Activated CD8-positive, alpha-beta memory T cell treated with anti-CD3 and anti-CD28 coated beads, Interleukin-2, amount 50 U/mL, for 24 hours (primary cell): Measurements from ENCODE around the gene FDXR.

ENCODE experiments used
- DNase-seq: peaks from one replicate; pipeline ENCODE4 v3.0.0-alpha.2; 2020; ENCODE audit errors: extremely low read depth

Gene FDXR

GRCh38 chr17:74858672-74859458 lies 13.9 kb downstream of the FDXR start:
- DNase-seq, result no peak

GRCh38 chr17:74857191-74857590 lies 15.6 kb downstream of the FDXR start:
- no peak for DNase-seq

DNA sequence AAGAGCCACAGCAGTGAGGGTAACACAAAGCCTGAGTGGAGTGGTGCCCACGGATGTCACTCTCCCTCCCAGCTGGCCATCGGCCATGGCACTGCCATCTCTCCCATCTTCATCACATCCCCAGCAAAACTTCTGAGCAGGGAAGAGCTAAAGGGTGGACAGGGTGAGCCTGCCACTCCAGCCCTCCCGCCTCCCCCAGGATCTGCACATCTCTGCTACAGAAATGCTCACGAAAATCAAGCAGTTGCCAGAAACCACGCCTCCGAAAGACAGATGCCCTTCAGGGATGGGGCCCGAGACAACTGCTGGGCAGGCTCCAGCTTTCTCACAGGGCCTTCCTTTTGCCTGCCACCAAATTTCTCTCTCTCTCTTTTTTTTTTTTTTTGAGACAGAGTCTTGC lies 16.7 kb downstream of the FDXR start:
- no peak for DNase-seq

DNA sequence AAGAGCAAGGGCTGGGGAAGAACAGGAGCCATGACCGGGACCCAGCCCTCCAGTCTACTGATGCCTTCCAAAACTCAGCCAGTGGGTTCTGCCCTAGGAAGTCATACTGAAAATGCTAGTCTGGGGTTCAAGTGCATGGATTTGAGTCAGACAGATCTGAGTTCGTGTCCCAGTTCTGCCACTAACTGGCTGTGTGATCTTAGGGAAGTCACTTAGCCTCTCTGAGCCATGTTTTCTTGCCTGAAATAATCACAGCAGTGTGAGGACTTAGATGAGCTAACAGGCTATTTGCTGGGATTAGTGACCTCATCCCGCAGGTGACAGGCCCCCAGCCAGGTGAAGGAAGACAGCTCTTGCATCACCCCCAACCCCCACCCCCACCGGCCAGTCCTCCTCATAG lies 17.5 kb downstream of the FDXR start:
- no peak for DNase-seq

DNA sequence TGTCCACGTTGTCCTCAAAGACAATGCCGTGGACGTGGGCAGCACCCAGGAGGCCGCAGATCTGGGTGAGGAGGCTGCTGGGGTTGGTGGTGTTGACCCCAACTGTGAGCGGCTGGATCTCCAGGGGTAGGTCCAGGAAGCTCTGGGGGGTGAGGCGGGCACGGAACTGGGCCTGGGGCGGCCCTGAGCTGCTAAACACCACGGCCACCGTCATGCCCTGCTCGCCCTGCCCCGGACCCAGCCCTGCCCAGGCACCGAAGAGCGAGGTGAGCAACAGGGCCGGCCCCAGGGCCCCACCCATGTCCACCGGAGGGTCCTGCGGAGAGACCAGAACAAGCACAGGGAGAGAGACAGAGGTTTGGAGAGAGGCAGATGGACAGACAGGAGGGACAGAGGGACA lies 18.0 kb downstream of the FDXR start:
- no peak for DNase-seq

DNA sequence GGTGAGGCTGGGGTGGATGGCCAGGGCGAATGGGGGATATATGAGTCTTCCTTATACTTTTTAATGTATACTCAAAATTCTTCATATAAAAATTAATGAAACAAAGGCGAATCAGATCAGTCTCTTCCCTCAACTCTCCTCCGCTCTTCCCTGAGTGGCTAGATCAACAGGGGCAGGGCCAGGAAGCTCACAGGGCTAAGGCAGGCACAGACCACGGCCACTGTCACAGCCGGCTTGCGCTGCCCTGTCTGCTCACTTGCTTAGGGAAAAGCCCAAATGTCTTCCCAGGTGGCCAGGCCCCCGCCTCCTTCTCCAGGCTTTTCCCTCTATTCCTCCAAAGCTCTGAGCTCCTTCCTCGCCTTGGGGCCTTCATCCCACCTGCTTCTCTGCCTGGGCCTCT lies 19.1 kb downstream of the FDXR start:
- no peak for DNase-seq

DNA sequence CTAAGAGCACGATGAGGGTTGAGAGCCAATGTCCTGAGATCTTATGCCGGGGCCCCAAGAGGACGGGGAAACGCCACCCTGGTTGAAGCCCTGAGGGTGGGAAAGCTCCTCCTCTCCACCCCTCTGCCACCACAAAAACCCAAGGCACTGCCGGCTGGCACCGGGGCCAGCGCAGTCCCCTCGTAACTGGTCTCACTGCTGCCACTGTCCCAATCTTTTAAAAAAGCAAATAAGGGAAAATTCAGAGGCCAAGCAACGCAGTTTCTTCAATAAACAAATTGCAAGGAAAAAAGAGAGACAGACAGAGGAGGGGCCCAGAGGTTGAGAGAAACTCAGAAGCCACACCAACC lies 19.8 kb downstream of the FDXR start:
- DNase-seq, result no peak

DNA sequence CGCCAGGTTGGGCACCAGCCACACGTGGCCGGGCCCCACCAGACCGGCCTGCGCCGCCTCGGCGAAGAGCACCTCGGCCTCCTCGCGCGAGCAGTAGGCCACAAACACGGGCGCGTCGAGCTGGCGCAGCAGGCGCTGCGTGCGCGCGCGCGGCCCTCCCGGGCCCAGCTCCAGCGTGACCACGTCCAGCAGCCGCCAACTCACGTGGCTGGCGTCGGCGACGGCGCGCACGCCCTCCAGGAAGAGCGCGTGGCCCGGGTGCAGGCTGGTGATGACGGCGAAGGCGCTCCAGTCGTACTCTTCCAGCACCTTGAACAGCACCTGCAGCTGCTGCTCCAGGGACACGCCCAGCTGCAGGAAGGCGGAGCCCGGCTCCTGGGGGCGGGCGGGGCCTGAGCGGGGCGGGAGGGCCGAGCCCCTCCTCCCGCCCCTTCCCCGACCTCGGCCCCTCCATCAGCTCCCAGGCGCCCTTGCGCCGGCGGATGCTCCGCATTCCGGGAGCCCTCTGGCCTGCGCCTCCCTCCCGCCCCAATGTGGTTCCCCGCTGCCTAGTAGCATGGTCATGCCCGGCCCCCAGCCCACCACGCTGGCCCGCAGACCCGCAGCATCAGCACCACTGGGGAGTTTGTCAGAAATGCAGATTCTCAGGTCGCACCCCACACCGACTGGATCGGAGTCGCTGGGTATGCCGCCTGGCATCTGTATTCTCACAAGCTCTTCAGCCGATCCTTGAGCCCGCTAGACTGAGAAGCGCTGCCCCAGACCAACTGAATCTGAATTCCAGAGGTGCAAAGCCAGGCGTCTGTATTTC lies 20.4 kb downstream of the FDXR start:
- peak; percentile 13 for DNase-seq

DNA sequence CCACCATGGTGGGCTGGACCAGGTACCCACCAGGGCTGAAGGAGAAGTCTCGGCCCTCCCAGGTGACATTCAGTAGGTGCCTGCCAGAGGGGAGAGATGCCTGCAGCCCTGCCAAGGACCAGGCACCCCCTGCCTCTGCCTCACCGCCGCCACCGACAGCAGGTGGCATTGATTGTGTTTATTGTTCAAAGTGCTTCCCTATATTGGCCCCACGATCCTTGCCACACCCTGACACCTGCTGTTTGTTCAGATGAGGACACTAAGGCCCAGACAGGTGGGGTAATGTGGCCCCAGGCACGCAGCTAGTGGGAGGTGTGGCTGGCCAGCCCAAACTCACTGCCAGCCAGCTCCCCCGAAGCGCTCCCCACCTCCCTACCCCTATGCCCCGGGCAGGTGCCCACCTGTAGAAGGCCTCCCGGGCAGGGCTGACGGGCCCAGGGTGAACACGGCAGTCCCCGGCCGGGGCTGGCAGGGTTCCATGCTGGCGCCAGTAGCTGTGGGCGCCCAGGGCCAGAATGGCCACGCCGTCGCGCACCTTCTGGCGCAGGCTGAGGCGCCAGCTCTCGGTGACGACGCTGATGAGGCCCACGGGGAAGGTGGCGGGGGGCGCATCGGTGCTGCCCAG lies 21.1 kb downstream of the FDXR start:
- no peak for DNase-seq

DNA sequence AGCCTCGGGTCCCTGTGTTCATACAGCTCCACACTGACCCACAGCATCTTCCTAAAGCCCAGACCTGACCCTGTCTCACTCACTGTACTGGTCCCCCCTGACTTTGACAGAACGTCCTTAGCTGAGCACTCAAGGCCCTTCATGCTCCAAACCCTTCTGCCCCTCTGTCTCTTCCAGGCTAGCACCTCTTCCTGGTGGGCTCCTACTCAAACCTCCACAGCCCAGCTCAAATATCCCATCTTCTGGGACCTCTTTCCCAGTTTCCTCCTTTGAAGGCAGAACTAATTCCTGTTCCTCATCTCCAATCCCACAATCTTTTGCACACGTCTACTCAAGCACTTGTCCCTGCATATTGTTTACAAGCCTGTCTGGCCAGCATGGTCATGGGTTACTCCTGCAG lies 21.9 kb downstream of the FDXR start:
- DNase-seq, result no peak

- DNase-seq, result no peak
These were observed 22.5 kb downstream of the FDXR start for GRCh38 chr17:74850310-74850709.

- DNase-seq, result no peak
These were observed 24.0 kb downstream of the FDXR start for GRCh38 chr17:74848656-74849399.

GRCh38 chr17:74846621-74847020 lies 26.2 kb downstream of the FDXR start:
- no peak for DNase-seq

- no peak for DNase-seq
These were observed 29.5 kb downstream of the FDXR start for GRCh38 chr17:74843352-74843627.

- DNase-seq, result no peak
These were observed 30.0 kb downstream of the FDXR start for GRCh38 chr17:74842599-74843351.

DNA sequence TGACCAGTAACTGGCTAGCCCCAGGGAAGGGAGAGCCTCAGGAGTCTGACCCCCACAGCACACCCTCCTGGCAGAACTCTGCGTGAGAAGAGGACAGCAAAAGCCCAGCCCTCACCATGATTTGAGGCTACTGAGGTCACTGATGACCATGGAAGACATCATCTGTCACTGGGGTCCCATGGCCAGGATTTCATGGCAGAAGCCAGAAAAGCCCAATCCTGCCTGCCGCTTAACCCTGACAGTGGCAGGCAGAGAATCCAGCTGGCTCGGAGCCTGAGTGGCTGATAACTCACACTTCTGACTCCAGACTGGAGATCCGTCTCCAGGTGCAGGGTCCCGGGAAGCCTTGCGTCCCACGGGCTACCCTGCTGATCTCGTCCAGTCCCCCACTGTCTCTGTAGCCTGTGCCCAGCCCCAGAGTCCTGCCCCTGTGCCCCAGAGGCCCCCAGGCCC lies 30.6 kb downstream of the FDXR start:
- no peak for DNase-seq

DNA sequence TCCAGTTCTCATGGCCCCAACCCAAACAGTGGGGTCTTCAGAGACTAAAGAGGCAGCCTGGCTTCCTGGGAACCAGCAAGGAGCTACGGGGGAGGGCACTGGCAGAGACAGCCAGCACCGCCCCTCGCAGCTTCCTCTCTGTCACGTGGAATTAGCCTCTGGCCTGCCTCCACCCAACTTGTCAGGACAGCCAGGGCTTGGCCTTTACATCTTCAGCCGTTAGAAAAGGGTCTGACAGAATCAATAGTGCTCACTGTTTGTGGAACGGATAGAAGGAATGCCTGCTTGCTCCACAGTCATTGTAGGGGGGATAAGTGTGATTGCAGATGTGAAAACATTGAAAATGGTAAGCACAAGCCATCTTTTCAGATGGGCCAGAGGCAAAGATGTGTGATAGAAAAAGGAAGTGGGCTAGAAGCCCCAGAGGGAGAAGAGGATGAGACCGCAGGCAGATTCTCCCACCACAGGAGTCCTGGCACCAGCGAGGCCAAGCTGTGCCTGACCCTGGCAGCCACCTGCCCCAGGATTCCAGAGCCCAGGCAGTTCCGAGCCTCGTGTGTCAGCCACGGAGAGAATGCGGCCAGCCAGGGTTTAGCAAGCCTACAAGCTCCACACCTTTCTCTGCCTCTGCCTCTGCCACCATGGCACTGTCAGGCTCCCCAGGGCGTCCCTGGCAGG lies 31.7 kb downstream of the FDXR start:
- no peak for DNase-seq

GRCh38 chr17:74839990-74840852 lies 32.6 kb downstream of the FDXR start:
- no peak for DNase-seq

DNA sequence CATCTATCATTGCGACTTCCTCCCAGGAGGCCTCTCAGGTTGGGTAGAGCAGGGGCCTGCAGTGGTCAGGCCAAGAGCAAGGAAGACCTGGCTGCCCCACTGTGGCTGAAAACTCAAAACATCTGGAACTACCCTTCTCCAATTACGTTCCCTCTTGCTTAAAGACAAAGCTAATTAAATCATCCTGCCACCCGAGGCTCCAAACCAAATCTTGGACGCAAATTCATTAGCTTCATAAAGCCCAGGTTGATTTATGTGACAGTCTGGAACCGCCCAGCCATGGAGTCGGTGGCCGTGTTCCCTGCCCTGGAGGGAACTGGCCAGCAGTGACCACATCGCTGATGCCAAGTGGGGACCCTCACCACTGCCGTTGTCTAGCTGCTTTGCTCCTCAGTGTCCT lies 34.5 kb downstream of the FDXR start:
- no peak for DNase-seq
